ENCODE data around the gene ARHGAP40. TPM values are rescaled to one million over a fixed set of nuclear protein-coding genes. Genes with fewer than 3 reads are reported as not detected.

ARHGAP40 gene
- total and polyA plus RNA-seq, 2 of the 13 experiments (the other 11 are each of a cell fraction or from before 2014, with no cell fraction given) = 0.75 to 2.1 TPM

GRCh38 chr20:38617011-38617829, 15.6 kb downstream of the ARHGAP40 start (continued):
- TF ChIP-seq ZNF687 (CRISPR knock-in tag; IDR thresholded peaks at IDR 0.05) (peak; percentile 34), MTERF4 (CRISPR knock-in tag; IDR thresholded peaks at IDR 0.05) (no peak)

DNA sequence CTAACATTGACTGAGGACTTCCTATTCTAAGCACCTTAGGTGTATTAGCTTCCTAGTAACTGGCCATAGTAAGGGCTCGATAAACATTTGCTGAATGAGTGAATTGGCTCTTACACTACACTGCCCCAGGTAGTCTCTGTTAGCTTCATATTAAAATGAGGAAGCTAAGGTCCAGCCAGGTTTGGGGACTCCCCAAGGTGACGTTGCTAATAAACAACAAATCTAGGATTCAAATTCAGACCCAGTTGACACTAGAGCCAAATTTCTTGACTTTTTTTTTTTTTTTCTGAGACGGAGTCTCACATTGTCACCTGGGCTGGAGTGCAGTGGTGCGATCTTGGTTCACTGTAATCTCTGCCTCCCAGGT, 16.2 kb downstream of the ARHGAP40 start:
- no peaks in the 10 kb centered on the region for H3K79me2 ChIP-seq (ENCODE audit: insufficient read depth, low read length)
- no TSS peak for BruUV-seq (replicated peaks)
- H3K4me3 ChIP-seq (replicated peaks in 1 of 3; ENCODE audit: insufficient read depth in 1 of 3, low read depth in 2 of 3, low read length in 3 of 3) = no peak overlapping the region
- TF ChIP-seq SKI (IDR thresholded peaks at IDR 0.05; ENCODE audit: partially characterized antibody) = no peak
- TF ChIP-seq TBP (CRISPR knock-in tag; IDR thresholded peaks at IDR 0.05) = no peak
- TF ChIP-seq ZNF431 (CRISPR knock-in tag; IDR thresholded peaks at IDR 0.05; ENCODE audit: borderline replicate concordance, low read depth) = no peak
- TF ChIP-seq ZNF709 (CRISPR knock-in tag; IDR thresholded peaks at IDR 0.05) = no peak
- TF ChIP-seq HES4 (CRISPR knock-in tag; IDR thresholded peaks at IDR 0.05; ENCODE audit: borderline replicate concordance) = no peak
- TF ChIP-seq TGIF2 (CRISPR knock-in tag; IDR thresholded peaks at IDR 0.05) = 0 out of 2 replicates have a peak, but pooled peaks have one; percentile 21
- TF ChIP-seq CBX1 (IDR thresholded peaks at IDR 0.05; ENCODE audit: low read depth) = no peak
- TF ChIP-seq RORA (CRISPR knock-in tag; IDR thresholded peaks at IDR 0.05) = no peak
- no peaks in the 10 kb centered on the region for H3K9me3 ChIP-seq (ENCODE audit: low read length)
- H4K20me1 ChIP-seq (ENCODE audit: insufficient read depth, low read length) = no peaks in the 10 kb centered on the region
- peaks cover 2 to 47% of the 10 kb centered on the region in 2 experiments for H3K27me3 ChIP-seq (ENCODE audit: control insufficient read depth in 1 of 2, insufficient read depth in 2 of 2, low read length in 2 of 2)
- FAIRE-seq (no peak), ATAC-seq (no peak), DNase-seq (ENCODE audit: low spot score) (no peak)
- intact Hi-C loops (cut with micrococcal nuclease; ENCODE audit: unreplicated experiment) = no loop called here
- H2AFZ ChIP-seq (ENCODE audit: low read length) = no peak overlapping the region
- POLR2A ChIA-PET = interaction anchor here (0.8 kb wide), 1 partner anchor 19 kb away, joined by 3 read pairs; no protein-coding TSS in a partner anchor
- in situ Hi-C loops (cut with HindIII; ENCODE audit: extremely low pct_ligation_motif_present, low pct_unique_long_range_greater_than_20kb) = no loop called here
- CTCF ChIA-PET (ENCODE audit: low intra/inter-chr PET ratio, low total read pairs) = no interaction called here
- no peak overlapping the region for H3K9ac ChIP-seq (ENCODE audit: insufficient read depth, low read depth, low read length)
- 86% methylated on average over 4 of the region's 4 CpGs for WGBS (ENCODE audit: low lambda C conversion rate)
- no peak overlapping the region for H3K27ac ChIP-seq (ENCODE audit: extremely low read length, insufficient read depth, low read length)
- no peaks in the 10 kb centered on the region for H3K36me3 ChIP-seq (replicated peaks in 1 of 2; ENCODE audit: control insufficient read depth in 1 of 2, insufficient read depth in 2 of 2, low read length in 2 of 2)
- peaks cover 10% of the 10 kb centered on the region for H3K4me1 ChIP-seq (ENCODE audit: insufficient read depth, low read length)
- H3K4me2 ChIP-seq (ENCODE audit: low read depth, low read length) = no peak overlapping the region
